HL-60/S4 treated with retinoic acid at 250 ng/mL for 4 days and 3 days (cell line): Measurements from ENCODE around the gene RGPD5.
"Not testable (repeated sequence)": the region's sequence is repeated elsewhere in the genome, so short reads cannot be mapped to it uniquely, and the experiment has no call there.

Experiments
- in situ Hi-C: fragments of 300-500 bp; cut with MboI; formaldehyde crosslinking; loops from 2 replicates; pipeline ENCODE4 v1.7.0; 2022; ENCODE audit warnings: low sequenced_read_pairs

Gene RGPD5

GRCh38 chr2:109891024-109891423 lies 96.9 kb downstream of the RGPD5 start:
- in situ Hi-C loops: not testable (repeated sequence)

GRCh38 chr2:109893736-109894135 lies 99.6 kb downstream of the RGPD5 start:
- in situ Hi-C loops: not testable (repeated sequence)

GRCh38 chr2:109894141-109894540 lies 100.0 kb downstream of the RGPD5 start:
- in situ Hi-C loops: not testable (repeated sequence)

- in situ Hi-C loops: not testable (repeated sequence)
These were observed 101.2 kb downstream of the RGPD5 start for GRCh38 chr2:109895090-109895869.

- in situ Hi-C loops: not testable (repeated sequence)
These were observed 102.1 kb downstream of the RGPD5 start for GRCh38 chr2:109896212-109896611.

- in situ Hi-C loops: not testable (repeated sequence)
These were observed 103.8 kb downstream of the RGPD5 start for GRCh38 chr2:109897769-109898461.

GRCh38 chr2:109898462-109899336 lies 104.6 kb downstream of the RGPD5 start, which contains the start of gene LIMS3:
Gene LIMS3, plus strand, starts transcription at chr2:109898688. Its CDS starts 41 bp downstream, at chr2:109898729.
- in situ Hi-C loops: not testable (repeated sequence)

GRCh38 chr2:109905796-109906195 lies 111.7 kb downstream of the RGPD5 start:
- in situ Hi-C loops: not testable (repeated sequence)
